DMS53 treated with DMSO at 0.1 percent for 48 hours (cell line): ENCODE measurements around the gene KIRREL2.

Experiments
- DNase-seq: peaks from one replicate; lab custom pipeline; 2025; ENCODE audit not compliant: unreplicated experiment; lab: John Stamatoyannopoulos, UW

The KIRREL2 gene

DNA sequence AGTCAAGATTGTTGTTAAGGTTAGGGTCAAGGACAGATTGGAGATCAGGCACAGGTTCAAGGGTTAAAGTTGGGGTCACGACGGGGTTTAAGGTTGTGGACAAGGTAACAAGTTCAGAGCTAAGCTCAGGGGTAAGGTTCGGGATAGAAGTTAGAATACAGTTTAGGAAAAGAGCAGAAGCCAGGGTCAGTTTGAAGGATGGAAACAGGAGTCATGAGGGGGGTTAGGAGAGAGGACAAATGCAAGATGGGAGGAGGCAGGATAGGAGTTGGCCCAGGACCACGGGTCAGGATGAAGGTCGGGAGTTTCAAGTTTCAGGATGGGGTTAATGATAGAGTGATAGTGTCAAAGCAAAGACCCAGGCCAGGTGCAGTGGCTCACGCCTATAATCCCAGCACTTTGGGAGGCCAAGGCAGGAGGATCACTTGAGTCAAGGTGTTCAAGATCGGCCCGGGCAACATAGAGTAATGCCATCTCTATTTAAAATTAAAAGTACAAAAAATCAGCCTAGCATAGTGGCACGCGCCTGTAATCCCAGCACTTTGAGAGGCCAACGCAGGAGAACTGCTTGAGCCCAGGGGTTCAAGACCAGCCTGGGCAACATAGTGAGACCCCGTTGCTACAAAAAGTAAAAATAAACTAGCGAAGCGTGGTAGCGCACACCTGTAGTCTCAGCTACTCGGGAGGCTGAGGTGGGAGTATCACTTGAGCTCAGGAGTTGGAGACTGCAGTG lies 12.1 kb upstream of the KIRREL2 start:
- DNase-seq: no peak

DNA sequence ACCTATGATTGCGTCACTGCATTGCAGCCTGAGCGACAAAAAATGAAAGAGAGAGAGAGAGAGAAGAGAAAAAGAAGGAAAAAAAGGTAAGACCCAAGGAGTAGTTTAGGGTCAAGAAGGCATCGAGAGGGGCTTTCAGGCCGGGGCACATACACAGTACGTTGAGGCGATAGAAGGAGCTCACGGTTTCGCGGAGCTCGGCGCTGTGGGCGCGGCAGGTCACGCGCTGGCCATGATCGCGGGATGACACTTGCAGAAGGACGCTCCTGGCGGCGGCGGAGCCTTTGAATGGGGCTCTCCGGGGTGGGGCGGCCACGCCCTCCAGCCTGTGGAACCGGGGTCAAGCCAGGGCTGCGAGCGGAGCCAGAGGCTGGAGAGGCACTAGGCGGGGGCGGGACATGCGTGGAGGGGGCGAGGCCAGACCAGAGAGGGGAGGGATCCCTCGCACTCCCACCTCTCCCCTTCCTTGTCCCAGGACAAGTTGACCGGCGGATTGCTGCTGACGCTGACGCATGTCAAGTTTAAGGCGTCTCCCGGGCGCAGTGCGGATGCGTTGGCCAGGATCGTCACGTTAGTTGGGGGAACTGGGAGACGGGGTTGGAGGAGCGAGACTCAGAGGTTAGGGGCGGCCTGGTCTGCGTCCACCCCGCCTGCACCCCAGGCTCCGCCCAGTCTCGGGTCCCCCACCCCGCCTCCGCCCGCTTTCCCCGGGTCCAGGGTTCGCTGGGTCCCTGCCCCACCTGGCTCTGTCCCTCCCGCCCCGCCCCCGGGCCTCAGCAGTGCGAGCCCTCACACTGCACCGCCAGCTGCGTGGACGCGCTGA lies 11.3 kb upstream of the KIRREL2 start:
- peak; percentile 89 for DNase-seq

DNA sequence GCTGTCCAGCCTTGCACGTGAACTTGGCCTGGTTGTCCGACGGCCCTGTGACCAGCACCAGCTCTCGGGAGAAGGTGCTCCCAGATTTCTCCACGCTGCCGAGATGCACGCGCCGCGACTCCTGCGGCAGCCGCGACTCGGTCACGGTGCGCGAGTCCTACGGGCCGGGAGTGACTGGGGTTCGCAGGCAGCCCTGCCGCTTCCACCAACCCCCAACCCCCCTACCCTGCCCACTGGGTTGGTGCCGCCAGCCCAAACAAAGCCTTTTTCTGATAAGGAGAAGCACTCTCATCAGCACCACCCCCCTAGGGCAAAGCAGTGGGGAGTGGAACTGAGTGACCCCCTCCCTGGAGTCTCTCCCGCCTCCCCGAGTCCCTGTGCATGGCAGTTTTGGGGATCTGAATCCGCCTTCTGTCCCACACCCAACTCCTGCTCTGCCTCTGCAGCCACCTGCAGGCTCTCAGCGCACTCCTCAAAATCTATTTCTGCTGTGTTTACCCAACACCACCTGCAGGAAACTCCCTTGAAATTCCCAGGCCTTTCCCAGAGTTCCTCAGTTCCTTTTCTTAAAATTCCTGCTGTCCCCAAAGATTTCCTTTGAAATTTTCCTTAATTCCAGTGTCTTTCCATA lies 10.6 kb upstream of the KIRREL2 start:
- DNase-seq: peak; percentile 78

DNA sequence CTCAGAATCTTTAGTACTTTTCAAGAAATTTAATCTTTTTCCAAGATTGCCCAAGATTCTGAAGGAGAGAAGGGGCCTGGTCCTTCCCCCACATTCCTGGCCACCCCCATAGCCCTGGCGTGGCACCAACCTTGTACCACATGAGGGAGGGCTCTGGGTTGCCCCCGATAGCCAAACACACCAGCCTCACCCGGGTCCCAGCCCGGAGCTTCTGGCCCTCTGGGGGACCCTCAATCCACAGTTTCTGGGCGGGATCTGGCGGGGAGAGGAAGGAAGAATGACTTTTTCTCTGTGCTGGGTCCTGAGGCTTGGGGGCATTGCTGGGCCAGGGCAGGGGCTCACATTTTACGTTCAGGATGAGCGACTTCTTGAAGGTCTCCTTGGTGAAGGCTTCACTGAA lies 8.8 kb upstream of the KIRREL2 start:
- no peak for DNase-seq

DNA sequence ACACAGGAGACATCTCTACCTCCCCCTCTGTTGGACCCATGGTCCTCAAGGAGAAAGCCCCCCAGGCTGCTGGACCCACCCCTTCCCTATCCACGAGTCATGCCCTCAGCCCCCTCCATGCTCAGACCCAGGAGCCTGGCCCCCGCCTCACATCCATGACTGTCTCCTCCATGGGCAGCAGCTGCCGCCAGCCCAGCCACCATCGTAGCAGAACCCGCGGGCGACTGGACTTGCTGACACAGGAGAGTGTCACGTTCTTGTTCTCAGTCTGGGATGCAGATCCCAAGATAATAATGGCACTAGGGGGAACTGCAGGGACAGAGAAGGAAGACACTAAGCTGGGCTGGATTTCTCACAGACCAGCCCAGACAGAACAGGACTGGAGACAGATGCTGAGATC lies 8.2 kb upstream of the KIRREL2 start:
- no peak for DNase-seq

DNA sequence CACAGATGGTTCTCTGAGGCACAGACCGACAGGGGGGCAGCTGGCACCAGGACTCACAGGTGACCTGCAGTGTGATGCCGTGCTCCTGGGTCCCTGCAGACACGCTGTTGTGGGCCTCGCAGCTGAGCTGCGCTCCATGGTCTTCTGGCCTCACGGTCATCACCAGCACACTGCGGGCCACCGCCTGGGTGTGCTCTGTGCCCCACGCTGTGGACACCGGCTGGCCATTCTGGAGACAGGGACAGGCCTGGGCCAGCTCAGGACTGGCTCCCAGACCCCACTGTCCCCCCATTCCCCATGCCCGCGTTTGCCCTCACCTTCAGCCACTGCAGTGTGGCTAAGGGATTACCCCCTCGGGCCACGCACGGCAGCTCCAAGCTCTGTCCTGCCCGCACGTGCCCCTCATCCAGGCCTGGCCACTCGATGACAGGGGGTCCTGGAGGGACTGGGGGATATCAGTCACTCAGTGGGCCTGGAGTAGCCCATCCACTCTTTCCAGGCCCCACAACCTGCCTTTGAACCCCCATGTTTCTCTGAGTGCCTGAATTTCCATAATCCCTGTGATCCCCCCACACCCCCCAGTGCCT lies 7.7 kb upstream of the KIRREL2 start:
- no peak for DNase-seq

DNA sequence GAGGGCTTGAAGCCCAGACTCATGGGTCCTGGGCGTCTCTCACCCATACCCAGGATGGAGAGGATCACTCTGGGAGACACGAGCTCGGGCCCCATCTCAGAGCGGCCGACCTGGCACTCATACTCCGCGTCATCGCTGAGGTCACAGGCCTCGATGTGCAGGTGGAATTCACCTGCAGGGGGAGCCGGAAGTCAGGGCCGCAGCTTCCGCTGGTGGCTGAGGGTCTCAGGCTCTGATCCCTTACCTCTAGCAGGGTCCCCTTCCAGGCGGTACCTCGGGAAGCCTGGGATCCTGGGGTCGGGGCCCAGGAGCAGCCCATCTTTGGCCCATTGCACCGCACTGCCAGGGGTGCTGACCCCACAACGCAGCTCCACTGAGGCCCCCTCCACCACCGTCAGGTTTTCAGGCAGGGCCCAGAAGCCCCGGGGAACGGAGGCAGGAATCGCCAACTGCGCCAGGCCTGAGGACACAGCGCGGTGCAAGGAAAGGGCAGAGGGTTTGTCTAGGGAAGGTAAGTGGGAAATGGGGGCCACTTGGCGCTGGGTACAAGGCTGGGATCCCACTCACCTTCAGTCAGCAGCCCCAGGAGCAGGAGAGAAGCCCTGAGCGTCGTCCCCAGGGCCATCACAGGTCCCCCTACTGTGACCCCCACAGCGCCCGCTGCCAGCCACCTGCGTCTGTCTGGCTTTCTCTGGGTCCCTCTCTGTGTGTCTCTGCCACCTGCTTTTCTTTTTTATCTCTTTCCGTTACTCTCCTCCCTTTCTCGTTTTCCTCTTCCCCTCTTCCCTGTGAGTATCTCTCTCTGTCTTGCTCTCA lies 5.3 kb upstream of the KIRREL2 start:
- no peak for DNase-seq

DNA sequence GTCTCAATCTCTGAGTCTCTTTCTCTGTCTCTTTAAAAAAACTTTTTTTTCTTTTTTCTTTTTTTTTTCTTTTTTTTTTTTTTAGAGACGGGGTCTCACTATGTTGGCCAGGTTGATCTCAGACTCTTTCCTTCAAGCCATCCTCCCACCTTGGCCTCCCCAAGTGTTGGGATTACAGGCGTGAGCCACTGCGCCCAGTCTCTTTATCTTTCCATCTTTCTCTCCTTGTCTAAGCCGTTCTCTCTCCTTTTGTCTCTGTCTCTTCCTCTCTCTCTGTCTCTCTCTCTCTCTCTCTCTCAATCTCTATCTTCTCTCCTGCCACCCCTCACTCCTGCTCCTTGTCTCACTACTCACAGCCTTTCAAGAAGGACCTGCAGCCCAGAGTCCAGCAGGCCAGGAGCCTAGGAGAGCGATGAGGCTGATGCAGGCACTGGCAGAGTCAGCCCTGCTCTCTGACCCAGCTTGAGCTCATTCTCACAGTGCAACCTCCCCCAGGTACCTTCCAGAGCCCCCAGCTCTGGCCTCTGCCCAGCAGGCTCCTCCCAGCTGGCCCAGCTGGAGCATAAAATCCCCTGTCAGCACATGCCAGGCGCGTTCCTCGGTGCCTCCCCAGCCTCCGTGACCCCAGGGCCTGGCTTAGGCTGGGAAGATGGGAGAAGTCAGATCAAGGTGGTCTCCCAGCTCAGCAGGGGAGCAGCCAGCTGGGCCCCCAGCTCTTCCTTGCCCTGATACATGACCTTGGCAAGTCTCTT lies 4.5 kb upstream of the KIRREL2 start, which contains the start of gene NPHS1:
Gene NPHS1 (minus strand): TSS at position 476 of the 752 bp plus-strand sequence. CDS start 667 bp downstream, outside the sequence.
- no peak for DNase-seq

DNA sequence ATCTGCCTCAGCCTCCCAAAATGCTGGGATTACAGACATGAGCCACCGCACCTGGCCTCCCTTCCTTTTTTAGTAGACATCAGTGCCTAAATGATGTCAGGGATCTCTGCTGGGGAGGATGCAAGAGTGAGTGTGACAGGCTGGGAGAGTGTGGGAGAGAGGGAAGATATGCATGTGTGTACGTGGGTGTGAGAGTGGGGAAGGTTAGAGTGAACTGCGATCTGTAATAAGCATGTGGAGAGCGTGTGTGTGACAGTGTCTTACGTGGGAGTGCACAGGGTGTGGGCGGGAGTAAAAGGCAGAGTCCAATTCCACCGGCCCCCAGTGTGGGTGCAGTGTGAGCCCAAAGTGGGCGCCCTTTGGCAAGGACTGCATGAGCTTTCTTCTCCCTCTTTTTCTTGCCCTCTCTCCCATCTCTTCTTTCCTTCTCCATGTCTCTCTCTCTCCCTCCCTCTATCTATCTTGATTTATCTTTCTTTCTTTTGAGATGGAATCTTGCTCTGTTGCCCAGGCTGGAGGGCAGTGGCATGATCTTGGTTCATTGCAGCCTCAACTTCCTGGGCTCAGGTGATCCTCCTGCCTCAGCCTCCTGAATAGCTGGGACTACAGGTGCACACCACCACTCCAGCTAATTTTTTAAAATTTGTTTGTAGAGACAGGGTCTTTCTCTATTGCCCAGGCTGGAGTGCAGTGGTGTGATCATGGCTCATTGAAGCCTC lies 3.5 kb upstream of the KIRREL2 start:
- no peak for DNase-seq

DNA sequence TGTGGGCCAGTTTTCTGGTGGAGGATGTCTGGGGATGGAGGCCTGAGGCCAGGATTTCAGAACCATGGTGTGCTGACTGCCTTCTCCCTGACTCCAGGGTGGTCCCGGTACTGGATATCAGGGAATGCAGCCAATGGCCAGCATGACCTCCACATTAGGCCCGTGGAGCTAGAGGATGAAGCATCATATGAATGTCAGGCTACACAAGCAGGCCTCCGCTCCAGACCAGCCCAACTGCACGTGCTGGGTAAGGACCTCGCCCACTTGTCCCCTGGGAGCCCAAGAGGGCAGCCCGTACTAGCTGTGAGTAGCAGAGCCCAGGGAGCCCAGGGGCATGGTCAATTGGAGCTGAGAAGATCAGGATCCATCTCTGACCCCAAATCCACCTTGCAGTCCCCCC lies 1.6 kb downstream of the KIRREL2 start:
- no peak for DNase-seq

DNA sequence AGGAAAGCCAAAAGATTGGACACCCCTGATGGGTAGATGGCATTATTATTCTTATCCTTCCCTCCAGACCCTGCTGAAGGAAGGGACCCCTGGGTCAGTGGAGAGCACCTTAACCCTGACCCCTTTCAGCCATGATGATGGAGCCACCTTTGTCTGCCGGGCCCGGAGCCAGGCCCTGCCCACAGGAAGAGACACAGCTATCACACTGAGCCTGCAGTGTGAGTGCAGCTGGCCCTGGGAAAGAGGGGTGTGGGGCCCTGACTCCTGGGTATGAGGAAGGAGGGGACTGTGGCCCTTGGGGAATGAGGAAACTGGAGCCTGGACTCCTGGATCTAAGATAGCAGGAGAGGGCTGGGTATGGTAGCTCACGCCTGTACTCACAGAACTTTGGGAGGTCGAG lies 2.7 kb downstream of the KIRREL2 start:
- no peak for DNase-seq

DNA sequence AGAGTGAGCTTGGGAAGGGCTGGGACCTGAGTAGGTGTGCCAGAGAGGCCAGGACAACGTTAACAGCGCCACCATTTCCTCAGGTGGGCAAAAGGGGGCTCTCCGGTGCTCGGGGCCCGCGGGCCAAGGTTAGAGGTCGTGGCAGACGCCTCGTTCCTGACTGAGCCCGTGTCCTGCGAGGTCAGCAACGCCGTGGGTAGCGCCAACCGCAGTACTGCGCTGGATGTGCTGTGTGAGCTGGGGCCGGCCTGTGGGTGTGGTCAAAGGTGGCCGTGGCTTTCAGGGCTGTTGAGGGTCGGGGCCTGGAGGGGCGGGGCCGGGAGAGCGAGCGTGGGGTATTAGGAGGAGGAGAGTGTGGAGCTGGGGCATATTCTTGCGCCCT lies 3.7 kb downstream of the KIRREL2 start:
- DNase-seq: no peak

DNA sequence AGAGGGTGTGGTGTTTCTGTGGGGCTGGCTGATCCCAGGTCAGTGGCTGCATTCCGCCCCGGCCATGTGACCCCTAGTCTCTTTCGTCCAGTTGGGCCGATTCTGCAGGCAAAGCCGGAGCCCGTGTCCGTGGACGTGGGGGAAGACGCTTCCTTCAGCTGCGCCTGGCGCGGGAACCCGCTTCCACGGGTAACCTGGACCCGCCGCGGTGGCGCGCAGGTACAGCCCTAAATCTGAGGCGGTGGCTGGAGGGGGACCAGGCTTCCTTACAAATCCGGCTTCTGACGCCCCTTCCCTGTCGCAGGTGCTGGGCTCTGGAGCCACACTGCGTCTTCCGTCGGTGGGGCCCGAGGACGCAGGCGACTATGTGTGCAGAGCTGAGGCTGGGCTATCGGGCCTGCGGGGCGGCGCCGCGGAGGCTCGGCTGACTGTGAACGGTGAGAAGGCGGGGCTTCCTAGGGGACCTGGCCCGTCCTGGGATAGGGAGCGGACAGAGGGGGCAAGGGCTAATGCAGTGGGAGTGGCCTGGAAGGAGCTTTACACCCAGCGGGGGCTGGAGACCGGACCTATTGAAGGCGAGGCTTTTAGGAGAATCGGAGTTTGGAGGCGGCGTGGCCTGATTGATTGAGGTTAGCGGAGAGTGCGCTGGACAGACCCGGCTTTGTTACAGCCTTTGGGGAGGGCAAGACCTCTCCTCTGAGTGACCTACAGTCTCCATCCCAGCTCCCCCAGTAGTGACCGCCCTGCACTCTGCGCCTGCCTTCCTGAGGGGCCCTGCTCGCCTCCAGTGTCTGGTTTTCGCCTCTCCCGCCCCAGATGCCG lies 4.3 kb downstream of the KIRREL2 start:
- peak; percentile 62 for DNase-seq

DNA sequence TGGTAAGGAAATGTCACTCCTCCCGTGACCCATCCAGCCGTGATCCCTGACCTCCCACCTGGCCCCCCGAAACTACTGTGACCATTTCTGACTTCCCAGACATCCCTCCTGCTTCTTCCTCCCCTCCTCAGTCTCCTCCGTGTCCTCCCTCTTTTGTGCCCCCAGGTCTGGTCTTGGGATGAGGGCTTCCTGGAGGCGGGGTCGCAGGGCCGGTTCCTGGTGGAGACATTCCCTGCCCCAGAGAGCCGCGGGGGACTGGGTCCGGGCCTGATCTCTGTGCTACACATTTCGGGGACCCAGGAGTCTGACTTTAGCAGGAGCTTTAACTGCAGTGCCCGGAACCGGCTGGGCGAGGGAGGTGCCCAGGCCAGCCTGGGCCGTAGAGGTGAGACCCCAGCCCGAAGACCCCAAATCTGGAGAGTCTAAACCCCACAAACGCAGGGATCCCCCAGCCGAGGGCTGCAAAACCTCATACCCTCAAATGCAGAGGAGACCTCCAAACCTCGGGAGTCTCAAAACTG lies 5.0 kb downstream of the KIRREL2 start:
- DNase-seq: no peak

DNA sequence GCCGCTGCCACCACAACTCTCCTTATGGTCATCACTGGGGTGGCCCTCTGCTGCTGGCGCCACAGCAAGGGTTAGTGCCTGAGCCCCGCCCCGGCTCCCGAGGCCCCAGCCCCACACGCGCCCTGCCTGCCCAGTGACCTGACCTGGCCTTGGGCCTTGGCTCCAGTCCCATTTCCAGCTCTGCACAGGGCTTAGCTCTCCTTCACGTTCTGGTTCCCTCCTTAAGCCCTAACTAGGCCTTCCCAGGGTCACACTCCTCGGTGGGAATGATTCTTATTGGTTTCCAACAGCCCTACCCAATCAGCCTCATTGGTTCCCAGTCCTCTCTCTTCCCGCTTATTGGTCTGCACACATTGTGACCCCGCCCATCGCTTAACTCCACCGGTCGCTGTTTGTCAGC lies 5.8 kb downstream of the KIRREL2 start:
- no peak for DNase-seq

DNA sequence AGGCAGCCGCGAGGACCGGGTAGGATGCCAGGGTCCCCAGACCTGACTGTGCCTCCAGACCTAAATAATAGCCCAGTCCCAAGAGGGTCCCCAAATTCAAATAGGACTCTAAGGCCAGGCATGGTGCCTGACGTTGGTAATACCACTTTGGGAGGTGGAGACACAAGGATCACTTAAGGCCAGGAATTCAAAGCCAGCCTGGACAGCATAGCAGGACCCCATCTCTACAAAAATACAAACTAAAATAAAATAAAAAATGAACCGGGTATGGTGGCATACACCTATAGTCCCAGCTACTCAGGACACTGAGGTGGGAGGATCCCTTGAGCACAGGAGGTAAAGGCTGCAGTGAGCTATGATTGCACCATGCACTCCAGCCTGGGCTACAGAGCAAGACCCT lies 6.3 kb downstream of the KIRREL2 start:
- no peak for DNase-seq

DNA sequence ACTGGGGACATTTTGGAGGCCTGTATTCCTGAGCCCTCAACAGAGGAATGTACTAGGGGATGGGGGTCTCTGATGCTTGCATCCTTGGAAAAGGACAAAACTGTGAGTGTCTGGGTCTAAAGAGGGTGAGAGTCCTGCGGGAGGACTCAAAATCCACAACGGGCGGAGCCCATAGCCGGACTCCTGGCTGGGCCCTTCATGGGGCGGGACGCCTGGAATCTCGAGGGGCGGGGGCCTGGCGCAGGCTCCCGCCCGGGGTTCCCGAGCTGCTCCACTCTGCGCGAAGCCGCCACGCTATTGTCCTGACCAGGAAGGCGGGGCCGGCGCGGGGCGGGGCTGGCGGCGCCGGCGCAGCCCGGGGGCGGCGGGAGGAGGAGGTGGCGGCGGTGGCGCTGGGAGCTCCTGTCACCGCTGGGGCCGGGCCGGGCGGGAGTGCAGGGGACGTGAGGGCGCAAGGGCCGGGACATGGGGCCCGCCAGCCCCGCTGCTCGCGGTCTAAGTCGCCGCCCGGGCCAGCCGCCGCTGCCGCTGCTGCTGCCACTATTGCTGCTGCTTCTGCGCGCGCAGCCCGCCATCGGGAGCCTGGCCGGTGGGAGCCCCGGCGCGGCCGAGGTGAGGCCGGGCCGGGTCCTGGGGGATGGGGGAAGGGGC lies 11.6 kb downstream of the KIRREL2 start, which contains the start of gene APLP1:
Gene APLP1 (plus strand): TSS at position 403 of the 651 bp plus-strand sequence. CDS start 63 bp downstream, at position 466.
- DNase-seq: peak; percentile 79
